MM.1S (cell line): ENCODE results near the gene GTSE1.

Experiments used
- EZH2 ChIP-seq: fragments of 300-600 bp; sonication (generic); optimal IDR thresholded peaks from 2 replicates; pipeline ENCODE3; 2017; ENCODE audit warnings: low read depth, mild to moderate bottlenecking, antibody characterized with exemption, low read length, mixed read lengths
- EZH2phosphoT487 ChIP-seq: fragments of 300-600 bp; sonication (generic); IDR thresholded peaks from 2 replicates; pipeline ENCODE4 v1.6.1; 2018; ENCODE audit warnings: antibody characterized with exemption, low read length
- TF ChIP-seq, protein P1 (sequence below): fragments of 300-600 bp; sonication (generic); IDR thresholded peaks from 2 replicates; pipeline ENCODE4 v1.5.1; 2016; ENCODE audit warnings: antibody characterized with exemption, low read length, mixed read lengths

DNA sequence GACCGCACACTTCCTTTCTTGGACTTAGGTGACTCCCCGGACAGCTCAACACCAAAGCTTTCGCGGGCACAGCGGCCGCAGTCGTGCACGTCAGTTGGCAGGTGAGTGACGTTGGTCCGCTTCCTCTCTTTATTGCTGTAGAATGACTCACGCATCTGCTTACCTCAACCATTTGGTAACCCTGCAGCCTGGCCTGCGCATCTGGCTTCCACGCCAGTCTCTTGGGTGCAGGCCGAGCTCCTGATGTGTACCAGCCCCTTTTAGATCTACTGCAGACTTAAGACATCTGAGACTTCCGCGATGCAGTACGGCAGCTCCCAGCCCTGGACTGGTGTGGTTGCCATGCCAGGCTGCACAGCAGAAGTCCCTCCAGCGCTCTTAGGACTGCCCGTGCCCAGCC is 26.5 kb downstream of the GTSE1 start:
- TF ChIP-seq, protein P1, sequence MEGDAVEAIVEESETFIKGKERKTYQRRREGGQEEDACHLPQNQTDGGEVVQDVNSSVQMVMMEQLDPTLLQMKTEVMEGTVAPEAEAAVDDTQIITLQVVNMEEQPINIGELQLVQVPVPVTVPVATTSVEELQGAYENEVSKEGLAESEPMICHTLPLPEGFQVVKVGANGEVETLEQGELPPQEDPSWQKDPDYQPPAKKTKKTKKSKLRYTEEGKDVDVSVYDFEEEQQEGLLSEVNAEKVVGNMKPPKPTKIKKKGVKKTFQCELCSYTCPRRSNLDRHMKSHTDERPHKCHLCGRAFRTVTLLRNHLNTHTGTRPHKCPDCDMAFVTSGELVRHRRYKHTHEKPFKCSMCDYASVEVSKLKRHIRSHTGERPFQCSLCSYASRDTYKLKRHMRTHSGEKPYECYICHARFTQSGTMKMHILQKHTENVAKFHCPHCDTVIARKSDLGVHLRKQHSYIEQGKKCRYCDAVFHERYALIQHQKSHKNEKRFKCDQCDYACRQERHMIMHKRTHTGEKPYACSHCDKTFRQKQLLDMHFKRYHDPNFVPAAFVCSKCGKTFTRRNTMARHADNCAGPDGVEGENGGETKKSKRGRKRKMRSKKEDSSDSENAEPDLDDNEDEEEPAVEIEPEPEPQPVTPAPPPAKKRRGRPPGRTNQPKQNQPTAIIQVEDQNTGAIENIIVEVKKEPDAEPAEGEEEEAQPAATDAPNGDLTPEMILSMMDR, result no peak
- TF ChIP-seq EZH2, result no peak
- no peak for TF ChIP-seq EZH2phosphoT487
